GM21360 (cell line): Measurements from ENCODE around the gene OMA1.
"Not testable (repeated sequence)": the region's sequence is repeated elsewhere in the genome, so short reads cannot be mapped to it uniquely, and the experiment has no call there.

Experiments
- ATAC-seq: cut with Tn5 transposase; IDR thresholded peaks from one replicate; pipeline ENCODE4 v1.9.1; 2021; ENCODE audit warnings: mild to moderate bottlenecking, moderate library complexity; ENCODE audit not compliant: unreplicated experiment

Gene OMA1

GRCh38 chr1:58546520-58547308 is at the start of gene OMA1:
OMA1 (minus strand) TSS chr1:58546726; CDS start chr1:58539294, 7,432 bp downstream.
- ATAC-seq = peak; percentile 94

GRCh38 chr1:58594546-58594945 is 48.0 kb upstream of the OMA1 start:
- no peak for ATAC-seq

- no peak for ATAC-seq
Observed at GRCh38 chr1:58592522-58593134, 46.1 kb upstream of the OMA1 start.

GRCh38 chr1:58591806-58592205 is 45.3 kb upstream of the OMA1 start:
- ATAC-seq = no peak

- no peak for ATAC-seq
Observed at GRCh38 chr1:58590019-58590418, 43.5 kb upstream of the OMA1 start.

- no peak for ATAC-seq
Observed at GRCh38 chr1:58588396-58588795, 41.9 kb upstream of the OMA1 start.

GRCh38 chr1:58587667-58588066 is 41.1 kb upstream of the OMA1 start:
- ATAC-seq = no peak

GRCh38 chr1:58586271-58586670 is 39.7 kb upstream of the OMA1 start:
- no peak for ATAC-seq

GRCh38 chr1:58585581-58586151 is 39.1 kb upstream of the OMA1 start:
- ATAC-seq = no peak

GRCh38 chr1:58585166-58585565 is 38.6 kb upstream of the OMA1 start:
- ATAC-seq = no peak

- ATAC-seq = peak; percentile 74
Observed at GRCh38 chr1:58584082-58584895, 37.8 kb upstream of the OMA1 start.

- ATAC-seq = no peak
Observed at GRCh38 chr1:58583496-58583895, 37.0 kb upstream of the OMA1 start.

- ATAC-seq = not testable (repeated sequence)
Observed at GRCh38 chr1:58582143-58582542, 35.6 kb upstream of the OMA1 start.

- no peak for ATAC-seq
Observed at GRCh38 chr1:58581641-58582040, 35.1 kb upstream of the OMA1 start.

GRCh38 chr1:58580186-58580585 is 33.7 kb upstream of the OMA1 start:
- no peak for ATAC-seq

GRCh38 chr1:58577654-58578030 is 31.1 kb upstream of the OMA1 start:
- no peak for ATAC-seq

GRCh38 chr1:58576727-58577653 is 30.5 kb upstream of the OMA1 start, which contains the start of gene TACSTD2:
TACSTD2 (minus strand) TSS chr1:58577252; CDS start chr1:58577156, 96 bp downstream.
- ATAC-seq = no peak

GRCh38 chr1:58576325-58576726 is 29.8 kb upstream of the OMA1 start:
- ATAC-seq = no peak

- ATAC-seq = no peak
Observed at GRCh38 chr1:58575551-58576324, 29.2 kb upstream of the OMA1 start.
